Suprapubic skin (tissue), 4 donors: Measurements from ENCODE around the gene SCLT1. TPM values are rescaled to one million over a fixed set of nuclear protein-coding genes. Genes with fewer than 3 reads are reported as not detected.

Experiments used
- DNase-seq, 2 donors: peaks; one replicate each; pipeline ENCODE4 v3.0.0-alpha.2; 2019; ENCODE audit warnings: low spot score in 2 of 2
- H3K27ac ChIP-seq: fragments of 200-600 bp; sonication (generic); one replicate; pipeline ENCODE4 v1.5.1; 2019
- H3K27me3 ChIP-seq: fragments of 200-600 bp; sonication (generic); one replicate; pipeline ENCODE4 v1.5.1; 2019
- H3K36me3 ChIP-seq: fragments of 200-600 bp; sonication (generic); one replicate; pipeline ENCODE4 v1.5.1; 2019
- H3K4me1 ChIP-seq: fragments of 200-600 bp; sonication (generic); one replicate; pipeline ENCODE4 v1.5.1; 2019
- H3K4me3 ChIP-seq: fragments of 200-600 bp; sonication (generic); one replicate; pipeline ENCODE4 v1.5.1; 2019; ENCODE audit warnings: mild to moderate bottlenecking
- H3K9me3 ChIP-seq: fragments of 200-600 bp; sonication (generic); one replicate; pipeline ENCODE4 v1.5.1; 2019
- CTCF ChIP-seq, 2 donors: fragments of 200-600 bp in 1 of 2; fragments of 450-650 bp in 1 of 2; sonication (generic) in 1 of 2; IDR thresholded peaks; one replicate each; pipeline ENCODE4 v1.5.1; 2016 to 2019; ENCODE audit warnings: antibody characterized with exemption in 2 of 2, mild to moderate bottlenecking in 1 of 2, moderate library complexity in 1 of 2
- EP300 ChIP-seq: sonication (generic); formaldehyde crosslinking; IDR thresholded peaks from one replicate; pipeline ENCODE4 v1.6.1; 2017; ENCODE audit warnings: antibody characterized with exemption
- POLR2A ChIP-seq, 2 donors: fragments of 450-650 bp; IDR thresholded peaks; one replicate each; pipeline ENCODE4 v1.6.1; 2017; ENCODE audit warnings: antibody characterized with exemption in 2 of 2, mild to moderate bottlenecking in 2 of 2, moderate library complexity in 2 of 2
- POLR2AphosphoS5 ChIP-seq, 3 donors: sonication (generic); formaldehyde crosslinking; IDR thresholded peaks; one replicate each; pipeline ENCODE4 v1.6.1; 2017; ENCODE audit warnings: antibody characterized with exemption in 3 of 3
- WGBS: methylation state at CpG from one replicate; pipeline ENCODE4 v1.1.5; 2018; 5-methylcytosine and 5-hydroxymethylcytosine counted together
- total RNA-seq, 4 donors: library from RNA; depleted of rRNA; stranded (reverse); fragments of >200 nt; gene quantifications; one replicate each; pipeline ENCODE4 v1.1.0, GENCODE V29; 2016

SCLT1 gene
- total RNA-seq, 4 donors from 2014 or later = 7.6 to 17.2 (median 9.6) TPM

- TF ChIP-seq POLR2AphosphoS5 (IDR thresholded peaks at IDR 0.05) = no peak
- no peak for TF ChIP-seq EP300
- no peak for TF ChIP-seq CTCF (IDR thresholded peaks at IDR 0.05)
- TF ChIP-seq POLR2A (IDR thresholded peaks at IDR 0.05) = no peak
- Histone ChIP-seq H3K9me3 (no peaks in the 10 kb centered on the region), H3K4me3 (no peak overlapping the region), H3K36me3 (peaks cover 12% of the 10 kb centered on the region), H3K4me1 (peaks cover 35% of the 10 kb centered on the region), H3K27me3 (no peaks in the 10 kb centered on the region), H3K27ac (no peak overlapping the region)
- 79% methylated on average over 6 of the region's 8 CpGs for WGBS
- no peak for DNase-seq
Observed at GRCh38 chr4:128835498-128836222, 257.7 kb downstream of the SCLT1 start.

Other genes with a start within 250 kb of the SCLT1 start
- 10 to 100 TPM in 3 of 4 donors, 1 to 10 TPM in 1; 8.3 to 26.1 (median 11.9) TPM for gene C4orf33, start 2.6 kb upstream of the SCLT1 start, total RNA-seq